Activated CD8-positive, alpha-beta memory T cell treated with anti-CD3 and anti-CD28 coated beads, Interleukin-2, amount 50 U/mL, for 4 hours (primary cell): ENCODE results near the gene SUN1.
"Not testable (repeated sequence)": the region's sequence is repeated elsewhere in the genome, so short reads cannot be mapped to it uniquely, and the experiment has no call there.

ENCODE experiments used
- DNase-seq: peaks from one replicate; pipeline ENCODE4 v3.0.0-alpha.2; 2020

SUN1 gene

GRCh38 chr7:859359-860030, 27.2 kb downstream of the SUN1 start:
- DNase-seq, result no peak

DNA sequence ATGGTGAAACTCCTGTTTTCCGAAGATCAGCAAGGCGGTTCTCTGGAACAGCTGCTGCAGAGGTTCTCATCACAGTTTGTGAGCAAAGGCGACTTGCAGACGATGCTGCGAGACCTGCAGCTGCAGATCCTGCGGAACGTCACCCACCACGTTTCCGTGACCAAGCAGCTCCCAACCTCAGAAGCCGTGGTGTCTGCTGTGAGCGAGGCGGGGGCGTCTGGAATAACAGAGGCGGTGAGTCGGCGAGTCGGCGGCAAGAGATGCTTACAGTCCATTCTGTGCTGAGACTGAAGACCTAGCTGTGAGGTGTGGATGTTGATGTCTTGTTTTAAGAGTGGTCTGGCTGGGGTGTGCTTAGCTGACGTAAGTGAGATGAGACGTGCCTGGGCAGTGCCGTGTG, 27.9 kb downstream of the SUN1 start:
- no peak for DNase-seq

DNA sequence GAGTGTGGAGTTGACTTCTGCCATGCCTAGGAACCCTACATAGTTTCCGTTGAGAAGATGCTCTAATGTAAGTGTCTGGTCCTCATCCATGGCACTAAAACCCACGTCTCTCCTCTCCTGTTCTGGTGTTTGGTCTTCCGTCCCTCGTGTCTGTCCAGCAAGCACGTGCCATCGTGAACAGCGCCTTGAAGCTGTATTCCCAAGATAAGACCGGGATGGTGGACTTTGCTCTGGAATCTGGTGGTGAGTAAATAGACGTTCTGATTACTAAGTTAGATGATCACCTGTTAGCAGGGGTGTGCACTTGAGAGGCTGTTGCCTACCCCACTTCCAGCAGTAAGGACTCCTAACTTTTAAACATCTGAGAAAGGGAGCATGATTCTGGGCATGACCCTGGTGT, 28.9 kb downstream of the SUN1 start:
- no peak for DNase-seq

DNA sequence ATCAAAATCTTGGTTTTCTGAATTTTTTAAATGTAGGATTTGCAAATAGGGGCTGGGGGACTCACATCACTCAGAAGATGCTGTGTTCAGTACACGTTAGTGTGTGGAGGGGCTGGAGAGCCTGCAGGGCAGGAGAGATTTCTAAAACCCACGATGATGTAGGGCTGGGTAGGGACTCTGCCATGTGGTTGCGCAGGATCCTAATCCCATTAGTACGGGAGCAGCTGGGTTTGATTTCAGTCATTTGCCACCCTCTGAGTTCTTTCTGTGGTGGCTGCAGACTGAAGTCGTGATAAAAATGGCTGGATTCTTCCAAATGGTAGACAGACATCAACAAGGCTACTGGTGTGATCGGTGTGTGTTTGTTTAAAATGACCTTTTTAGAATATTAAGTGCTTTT, 29.9 kb downstream of the SUN1 start:
- DNase-seq, result no peak

DNA sequence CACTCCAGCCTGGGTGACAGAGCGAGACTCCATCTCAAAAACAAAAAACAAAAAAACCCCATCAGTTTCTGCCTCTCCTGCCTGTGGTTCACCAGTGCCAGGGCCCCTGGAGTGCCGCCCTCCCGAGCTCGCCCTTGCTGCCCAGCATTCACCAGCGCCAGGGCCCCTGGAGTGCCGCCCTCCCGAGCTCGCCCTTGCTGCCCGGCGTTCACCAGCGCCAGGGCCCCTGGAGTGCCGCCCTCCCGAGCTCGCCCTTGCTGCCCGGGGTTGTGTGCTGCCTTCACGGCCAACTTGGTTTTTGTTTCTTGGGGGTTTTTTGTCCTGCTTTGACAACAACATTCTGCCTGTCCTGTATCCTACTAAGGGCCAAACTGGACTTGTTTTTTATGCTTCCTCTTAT, 30.8 kb downstream of the SUN1 start:
- no peak for DNase-seq

GRCh38 chr7:865921-866320, 33.6 kb downstream of the SUN1 start:
- DNase-seq, result no peak

GRCh38 chr7:867001-867405, 34.7 kb downstream of the SUN1 start:
- no peak for DNase-seq

- DNase-seq, result no peak
Measured at GRCh38 chr7:867406-868188, 35.3 kb downstream of the SUN1 start.

DNA sequence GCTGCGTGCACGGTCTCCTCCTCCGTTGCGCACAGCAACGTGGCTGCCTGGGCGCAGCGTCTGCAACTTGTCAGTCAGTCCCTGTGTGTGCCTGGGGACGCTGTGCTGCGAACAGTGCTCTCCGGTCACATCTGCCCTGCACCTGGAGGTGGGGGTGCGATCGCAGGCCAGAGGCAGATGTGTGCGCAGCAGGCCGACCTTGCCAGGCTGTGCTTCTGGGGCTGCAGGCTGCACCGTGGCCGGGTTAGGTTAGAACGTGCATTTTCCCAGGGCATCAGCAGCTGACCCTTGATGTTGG, 35.9 kb downstream of the SUN1 start:
- DNase-seq, result no peak

- no peak for DNase-seq
Measured at GRCh38 chr7:869348-869747, 37.1 kb downstream of the SUN1 start.

DNA sequence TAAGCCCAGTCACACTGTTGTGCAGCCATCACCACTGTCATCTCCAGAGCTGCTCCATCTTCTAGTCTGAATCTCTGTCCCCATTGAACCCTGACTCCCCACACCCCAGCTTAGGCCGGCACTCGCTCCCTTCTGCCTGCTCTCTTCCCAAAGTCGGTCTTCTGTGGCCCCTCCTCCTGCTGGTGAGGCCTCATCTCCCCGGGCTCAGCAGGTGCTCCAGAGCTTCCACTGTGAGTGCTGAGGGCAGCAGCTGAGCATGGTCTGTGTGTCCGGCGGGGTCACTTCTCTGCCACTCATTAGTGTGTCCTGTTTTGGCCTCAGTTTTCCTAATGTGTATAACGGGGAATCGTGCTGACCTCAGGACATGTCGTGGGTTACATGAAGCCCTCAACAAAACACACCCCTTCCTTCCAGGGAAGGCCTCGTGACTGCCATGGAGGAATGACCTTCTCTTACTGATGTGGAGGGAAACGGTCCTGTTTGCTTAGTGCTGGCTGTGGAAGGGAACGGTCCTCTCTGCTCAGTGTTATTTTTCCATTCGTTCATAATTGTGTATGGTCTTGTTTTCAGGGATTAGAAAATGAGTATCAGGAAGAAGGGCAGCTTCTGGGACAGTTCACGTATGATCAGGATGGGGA, 39.7 kb downstream of the SUN1 start:
- DNase-seq, result no peak

- DNase-seq, result not testable (repeated sequence)
Measured at GRCh38 chr7:872685-873084, 40.4 kb downstream of the SUN1 start.

DNA sequence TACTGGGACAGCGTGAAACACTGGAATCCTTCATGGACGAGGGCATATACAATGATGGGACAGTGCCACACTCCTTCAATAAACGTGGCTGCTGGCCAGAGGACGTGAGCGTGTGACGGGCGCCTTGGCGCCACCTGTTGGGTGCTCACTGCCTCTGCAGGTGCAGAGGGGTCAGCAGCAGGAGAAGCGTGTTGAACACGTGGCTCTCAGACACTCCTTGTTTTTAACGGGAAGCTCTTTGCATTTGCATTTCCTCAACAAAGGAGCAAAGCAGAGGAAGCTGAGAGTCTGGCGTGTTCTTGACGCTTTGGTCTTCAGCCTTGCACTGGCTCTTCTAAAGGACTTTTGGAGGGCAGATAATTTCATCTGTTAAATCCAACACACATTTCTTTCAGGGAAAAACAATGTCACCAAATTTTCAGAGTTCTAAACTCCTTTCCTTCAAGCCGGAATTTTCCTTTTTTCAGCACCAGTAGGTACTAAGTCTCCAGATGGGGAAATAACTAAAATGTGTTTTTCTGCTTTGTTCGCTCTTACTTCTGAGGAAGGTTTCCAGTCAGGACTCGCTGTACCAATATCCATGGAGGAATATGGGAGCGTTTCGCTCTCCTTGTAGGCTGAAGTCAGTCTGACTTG, 41.2 kb downstream of the SUN1 start:
- peak; percentile 69 for DNase-seq

- no peak for DNase-seq
Measured at GRCh38 chr7:874031-874749, 41.9 kb downstream of the SUN1 start.

GRCh38 chr7:875051-875450, 42.8 kb downstream of the SUN1 start:
- no peak for DNase-seq

DNA sequence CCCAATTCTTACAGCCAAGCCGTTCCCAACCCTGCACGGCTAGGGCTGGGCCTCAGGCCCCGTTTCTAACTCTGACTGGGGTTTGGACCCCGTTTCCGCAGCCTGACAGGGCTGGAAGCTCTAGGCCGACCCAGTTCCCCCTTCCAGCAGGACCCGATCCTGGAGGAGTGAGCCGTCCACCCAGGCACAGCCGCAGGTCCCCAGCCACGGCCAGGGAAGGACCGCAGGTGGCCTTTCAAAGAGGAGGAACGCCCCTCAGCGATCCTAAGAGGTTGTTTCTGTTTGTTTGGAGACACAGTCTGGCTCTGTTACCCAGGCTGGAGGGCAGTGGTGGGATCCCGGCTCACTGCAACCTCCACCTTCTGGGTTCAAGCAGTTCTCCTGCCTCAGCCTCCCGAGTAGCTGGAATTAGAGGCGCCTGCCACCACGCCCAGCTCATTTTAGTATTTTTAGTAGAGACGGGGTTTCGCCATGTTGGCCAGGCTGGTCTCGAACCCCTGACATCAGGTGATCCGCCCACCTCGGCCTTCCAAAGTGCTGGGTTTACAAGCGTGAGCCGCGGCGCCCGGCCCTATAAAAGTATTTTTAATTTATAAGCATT, 43.3 kb downstream of the SUN1 start:
- DNase-seq, result no peak

DNA sequence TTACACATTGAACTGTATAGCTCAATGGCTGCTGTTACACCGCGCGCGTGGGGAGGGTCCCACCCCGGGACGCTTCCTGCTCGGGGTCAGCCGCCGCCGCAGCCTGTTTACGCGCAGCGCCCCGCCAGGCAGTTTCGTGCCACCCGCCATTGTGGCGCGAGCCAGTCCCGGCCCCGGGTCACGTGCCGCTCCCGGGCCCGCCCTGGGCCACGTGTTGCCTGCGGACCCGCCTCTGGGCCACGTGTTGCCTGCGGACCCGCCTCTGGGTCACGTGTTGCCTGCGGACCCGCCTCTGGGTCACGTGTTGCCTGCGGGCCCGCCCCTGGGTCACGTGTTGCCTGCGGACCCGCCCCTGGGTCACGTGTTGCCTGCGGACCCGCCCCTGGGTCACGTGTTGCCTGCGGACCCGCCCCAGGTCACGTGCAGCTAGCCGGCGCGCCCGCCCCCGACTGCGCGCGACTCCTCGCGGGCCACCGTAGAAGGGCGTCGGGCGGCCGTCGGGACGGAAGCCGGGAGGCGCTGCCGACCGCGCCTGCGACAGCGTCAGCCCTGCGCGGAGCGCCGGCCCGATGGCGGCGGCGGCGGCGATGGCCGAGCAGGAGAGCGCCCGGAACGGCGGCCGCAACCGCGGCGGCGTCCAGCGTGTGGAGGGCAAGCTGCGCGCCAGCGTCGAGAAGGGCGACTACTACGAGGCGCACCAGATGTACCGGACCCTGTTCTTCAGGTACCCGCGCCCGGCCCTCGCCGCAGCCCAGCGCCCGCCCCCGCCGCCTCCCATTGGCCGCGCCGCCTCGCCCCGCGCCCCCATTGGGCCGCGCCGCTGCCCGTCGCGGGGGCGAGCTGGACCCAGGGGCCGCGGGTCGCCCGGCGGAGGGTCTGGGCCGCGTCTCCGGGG, 44.0 kb downstream of the SUN1 start, which contains the start of gene GET4:
GET4 (plus strand) TSS at position 478 of the 895 bp plus-strand sequence; CDS start at position 570, 92 bp downstream.
- DNase-seq, result peak; percentile 95

- peak; percentile 34 for DNase-seq
Measured at GRCh38 chr7:876972-877311, 44.7 kb downstream of the SUN1 start.

DNA sequence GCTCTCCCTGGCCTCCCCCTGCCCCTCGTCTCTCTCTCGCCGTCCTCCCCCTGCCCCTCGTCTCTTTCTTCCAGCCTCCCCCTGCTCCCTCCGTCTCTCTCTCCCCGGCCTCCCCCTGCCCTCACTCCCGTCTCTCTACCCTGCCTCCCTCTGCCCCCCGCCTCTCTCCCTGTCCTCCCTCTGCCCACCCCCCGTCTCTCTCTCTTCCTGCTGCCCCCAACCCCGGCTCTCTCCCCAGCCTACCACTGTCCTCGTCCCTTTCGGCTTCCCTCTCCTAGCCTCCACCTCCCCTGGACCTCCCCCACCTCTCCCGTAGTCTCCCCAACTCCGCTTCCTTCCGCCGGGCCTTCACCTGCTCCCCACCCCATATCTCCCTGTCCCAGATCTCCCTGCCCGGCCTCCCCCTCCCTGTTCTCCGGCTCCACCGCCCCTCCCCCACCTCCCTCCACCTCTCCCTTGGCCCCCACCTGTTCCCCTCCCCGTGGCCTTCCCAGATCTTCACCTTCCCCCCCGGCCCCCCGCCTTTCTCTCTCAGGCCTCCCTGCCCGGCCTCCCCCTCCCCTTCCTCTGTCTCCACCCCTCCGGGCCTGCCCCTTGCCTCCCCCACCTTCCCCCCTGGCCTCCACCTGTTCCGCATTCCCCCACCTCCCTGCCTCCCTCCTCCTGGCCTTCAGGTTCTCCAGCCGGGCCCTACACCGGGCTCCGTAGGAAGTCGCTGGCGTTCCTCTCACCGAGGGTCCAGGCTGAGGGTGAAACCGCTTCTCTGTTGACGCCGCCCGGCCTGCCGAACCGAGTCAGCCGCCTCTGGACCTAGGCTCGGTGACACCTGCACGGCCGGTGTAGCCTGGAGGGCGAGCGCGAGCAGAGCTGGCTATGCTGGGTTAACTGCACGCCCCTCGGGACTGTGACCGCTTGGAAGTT, 45.3 kb downstream of the SUN1 start:
- DNase-seq, result no peak

DNA sequence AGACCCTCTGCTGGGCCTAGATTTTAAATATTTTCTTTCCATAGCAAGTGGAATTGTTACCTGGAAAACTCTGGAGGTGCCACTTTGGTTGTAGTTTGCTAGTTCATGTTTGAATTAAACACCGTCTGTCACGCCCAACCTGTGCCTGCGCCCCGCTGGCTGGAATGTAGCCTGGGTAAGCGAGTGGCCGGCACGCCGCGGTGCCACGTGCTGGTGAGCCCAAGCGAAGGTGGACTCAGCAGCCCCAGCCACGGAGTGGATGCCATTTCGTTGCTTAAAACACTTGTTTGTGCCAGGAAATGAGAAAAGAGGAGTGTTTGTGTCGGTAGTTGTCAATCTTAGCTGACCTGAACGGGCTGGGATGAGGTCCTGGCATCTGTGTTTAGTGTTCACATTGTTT, 46.8 kb downstream of the SUN1 start:
- DNase-seq, result no peak

GRCh38 chr7:879706-880105, 47.4 kb downstream of the SUN1 start:
- no peak for DNase-seq
